Caki2 (cell line): ENCODE data around the gene TNRC6C. TPM values are rescaled to one million over a fixed set of nuclear protein-coding genes. Genes with fewer than 3 reads are reported as not detected.
A peak's percentile ranks its signal among the peaks of the same experiment; 100 is the strongest.

Source experiments
- DNase-seq: peaks from one replicate; pipeline ENCODE4 v3.0.0-alpha.2; 2015; ENCODE audit warnings: low read depth
- in situ Hi-C: cut with HindIII; loops from 2 replicates; pipeline ENCODE4 v1.10.0; 2016; ENCODE audit warnings: low sequenced_read_pairs, low pct_unique_long_range_greater_than_20kb, mixed read lengths
- total RNA-seq: library from RNA; depleted of rRNA; stranded (reverse); fragments of >200 nt; shearing (Covaris generic); gene quantifications from 2 replicates; pipeline ENCODE4 v1.2.3, GENCODE V29; 2014; ENCODE audit warnings: low replicate concordance

The TNRC6C gene
- total RNA-seq, 1 experiment from 2014 or later = 0.91 TPM

- in situ Hi-C loops = no loop called here
- no peak for DNase-seq
Measured at GRCh38 chr17:77999413-78000173, 41.1 kb downstream of the TNRC6C start.

GRCh38 chr17:78000341-78000740, 41.8 kb downstream of the TNRC6C start:
- no peak for DNase-seq
- in situ Hi-C loops = no loop called here

- in situ Hi-C loops = no loop called here
- DNase-seq = no peak
Measured at GRCh38 chr17:78001182-78001581, 42.7 kb downstream of the TNRC6C start.

DNA sequence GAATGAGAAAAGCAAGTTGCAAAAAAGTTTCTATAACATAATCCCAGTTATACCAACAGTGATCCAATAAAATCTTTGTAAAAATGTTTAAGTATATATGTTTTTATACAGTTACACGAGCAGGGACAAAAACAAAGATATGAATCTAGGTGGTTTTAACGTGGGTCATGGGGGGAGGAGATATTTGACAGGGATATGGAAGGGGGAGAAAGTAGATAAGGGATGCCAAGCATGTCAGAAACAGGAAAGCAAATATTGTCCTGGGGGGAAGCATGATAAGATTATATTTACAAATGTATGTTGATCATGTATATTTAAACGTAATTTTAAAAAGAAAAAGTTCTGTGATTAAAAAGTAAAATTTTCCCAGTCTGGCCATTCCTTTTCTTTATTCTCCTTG, 43.1 kb downstream of the TNRC6C start:
- DNase-seq = no peak
- in situ Hi-C loops = no loop called here

- in situ Hi-C loops = no loop called here
- no peak for DNase-seq
Measured at GRCh38 chr17:78002166-78002565, 43.7 kb downstream of the TNRC6C start.

- in situ Hi-C loops = no loop called here
- DNase-seq = no peak
Measured at GRCh38 chr17:78005452-78006171, 47.1 kb downstream of the TNRC6C start.

DNA sequence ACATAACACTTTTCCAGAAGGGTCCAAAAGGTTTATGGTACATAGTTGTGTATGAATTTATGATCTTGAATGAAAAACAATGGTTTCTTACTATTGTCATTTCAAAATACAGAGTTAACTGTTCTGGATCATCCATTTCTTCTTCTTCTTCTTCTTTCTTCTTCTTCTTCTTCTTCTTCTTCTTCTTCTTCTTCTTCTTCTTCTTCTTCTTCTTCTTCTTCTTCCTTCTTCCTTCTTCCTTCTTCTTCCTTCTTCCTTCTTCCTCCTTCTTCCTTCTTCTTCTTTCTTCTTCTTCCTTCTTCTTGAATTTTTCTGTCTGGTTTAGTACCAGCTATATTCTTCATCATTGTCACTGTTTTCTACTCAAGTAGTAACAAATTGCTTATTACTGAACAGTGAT, 47.8 kb downstream of the TNRC6C start:
- in situ Hi-C loops = no loop called here
- DNase-seq = no peak

DNA sequence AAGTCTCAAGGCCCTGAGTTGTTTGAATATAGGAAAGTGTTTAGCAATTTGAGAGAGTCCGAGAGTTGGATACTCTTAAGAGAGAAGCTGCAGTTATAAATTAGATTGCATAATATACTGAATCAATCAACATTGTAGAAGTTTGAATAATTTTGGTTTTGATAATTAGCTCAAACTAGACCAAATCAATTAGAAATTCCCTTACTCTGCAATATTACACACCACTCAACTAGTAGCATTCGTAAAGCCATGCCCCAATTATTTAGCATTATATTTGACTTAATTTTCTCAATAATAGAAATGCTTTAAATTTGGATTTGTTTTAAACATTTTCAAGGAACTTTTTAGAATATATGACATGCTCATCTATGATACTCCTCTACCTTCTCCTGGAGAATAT, 49.1 kb downstream of the TNRC6C start:
- in situ Hi-C loops = no loop called here

DNA sequence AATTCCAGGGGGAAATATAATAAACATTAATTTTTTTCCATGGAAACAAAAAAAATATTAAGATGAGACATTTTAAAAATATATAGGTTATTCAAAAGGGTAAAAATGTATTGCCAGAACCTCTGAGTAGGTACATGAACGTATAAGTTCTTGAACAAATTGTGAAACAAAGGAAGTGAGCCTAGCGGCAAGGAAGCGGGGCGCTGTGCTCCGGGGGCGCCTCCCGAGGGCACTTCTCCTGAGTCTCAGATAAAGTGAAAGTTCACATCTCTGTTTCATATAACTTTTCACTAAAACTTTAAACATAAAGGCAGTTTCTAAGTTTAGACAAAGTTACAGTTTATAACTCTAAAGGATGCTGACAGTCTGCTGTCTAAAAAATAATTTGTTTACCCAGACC, 52.3 kb downstream of the TNRC6C start:
- no peak for DNase-seq
- in situ Hi-C loops = no loop called here

More for the DNA sequence above, 49.1 kb downstream of the TNRC6C start:
- DNase-seq = no peak

- in situ Hi-C loops = no loop called here
- DNase-seq = no peak
Measured at GRCh38 chr17:78012428-78012827, 53.9 kb downstream of the TNRC6C start.

GRCh38 chr17:78013683-78014467, 55.4 kb downstream of the TNRC6C start:
- in situ Hi-C loops = no loop called here
- DNase-seq = peak; percentile 50

DNA sequence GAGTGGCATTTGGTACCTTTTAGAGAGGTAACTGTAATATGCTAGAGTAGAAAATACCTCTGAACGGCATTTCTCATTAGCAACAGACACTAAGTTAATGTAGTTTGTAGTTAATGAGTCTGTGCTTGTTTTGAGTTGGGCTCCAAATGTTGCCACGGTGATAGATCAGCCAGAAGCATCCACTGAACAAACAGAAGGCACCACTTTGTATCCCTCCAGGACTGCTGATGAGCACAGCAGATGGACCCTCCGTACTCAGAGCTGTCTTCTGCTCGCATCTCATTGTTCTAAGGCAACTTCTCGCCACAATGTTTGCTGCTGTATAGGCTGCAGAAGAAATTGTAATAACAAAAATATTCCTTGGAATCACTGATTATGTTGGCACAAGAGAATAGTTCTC, 56.1 kb downstream of the TNRC6C start:
- in situ Hi-C loops = no loop called here
- DNase-seq = no peak

- in situ Hi-C loops = no loop called here
- DNase-seq = no peak
Measured at GRCh38 chr17:78016852-78017251, 58.3 kb downstream of the TNRC6C start.

DNA sequence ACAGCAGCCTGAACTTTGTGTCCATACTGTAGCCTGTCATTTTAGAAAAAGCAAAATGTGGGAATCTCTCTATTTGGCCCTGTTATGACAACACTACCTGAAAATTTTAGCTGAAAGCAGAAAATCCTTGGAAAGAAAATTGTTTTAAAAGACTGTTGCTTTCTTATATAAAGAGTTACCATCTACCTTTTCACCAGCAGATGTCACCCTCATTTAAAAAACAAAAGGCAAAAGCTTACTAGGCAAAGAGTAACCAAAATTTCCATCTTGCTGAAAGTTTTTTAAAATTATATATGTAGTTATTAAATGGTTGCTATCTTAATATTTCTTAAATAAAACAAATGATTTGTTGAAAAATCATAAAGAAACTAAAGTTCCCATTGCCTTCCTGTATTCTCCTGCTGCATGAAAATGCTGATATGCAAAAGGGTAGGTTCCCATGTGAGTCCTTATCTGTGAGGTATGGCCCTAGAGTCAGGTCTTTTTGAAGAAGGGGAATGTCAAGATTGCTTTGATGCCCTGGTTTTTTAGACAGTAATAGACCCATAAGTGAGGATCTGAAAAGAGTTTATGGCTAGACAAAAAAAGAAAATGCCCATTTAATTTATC, 61.0 kb downstream of the TNRC6C start:
- peak; percentile 22 for DNase-seq
- in situ Hi-C loops = no loop called here

DNA sequence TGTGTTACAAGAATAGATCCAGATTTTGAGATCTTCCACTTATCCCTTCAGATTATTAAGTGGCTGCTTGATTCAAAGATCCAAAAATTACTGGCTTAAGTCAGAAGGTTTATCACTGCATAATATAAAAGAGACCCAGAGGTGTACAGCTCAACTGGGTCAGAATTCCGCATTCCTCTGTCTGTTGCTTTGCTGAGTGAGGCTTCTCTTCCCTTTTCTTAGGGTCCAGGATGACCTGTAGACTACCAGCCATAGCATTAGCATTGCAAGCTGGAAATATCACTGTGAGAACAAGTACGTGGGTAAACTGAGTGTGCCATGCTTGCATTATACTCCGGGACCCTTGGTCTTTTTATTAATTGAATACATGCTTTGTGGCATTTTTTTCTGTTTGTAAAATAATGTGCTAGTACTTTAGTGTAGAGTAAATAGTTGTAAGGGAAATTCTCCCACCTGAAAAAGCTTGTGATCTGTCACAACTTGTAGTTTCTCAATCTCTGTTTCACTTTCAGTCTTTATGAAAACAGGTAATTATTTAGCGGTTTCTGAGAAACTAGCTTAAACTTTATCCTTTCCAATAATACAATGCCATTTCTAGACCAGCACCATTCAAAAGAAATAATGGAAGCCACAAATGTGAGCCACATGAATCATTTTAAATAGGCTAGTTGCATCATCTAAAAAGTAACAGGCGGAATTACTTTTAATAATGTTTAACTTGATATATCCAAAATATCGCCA, 61.6 kb downstream of the TNRC6C start:
- no peak for DNase-seq
- in situ Hi-C loops = no loop called here

GRCh38 chr17:78020717-78021108, 62.2 kb downstream of the TNRC6C start:
- in situ Hi-C loops = no loop called here
- no peak for DNase-seq

- DNase-seq = no peak
- in situ Hi-C loops = no loop called here
Measured at GRCh38 chr17:78022425-78022824, 63.9 kb downstream of the TNRC6C start.

- DNase-seq = no peak
- in situ Hi-C loops = no loop called here
Measured at GRCh38 chr17:78023042-78023441, 64.5 kb downstream of the TNRC6C start.
